Activated T-helper 9 cell treated with anti-CD3 and anti-CD28 coated beads, Interleukin-2, amount 50 U/mL, for 16 hours (primary cell): ENCODE data around the gene BCCIP.

ENCODE experiments used
- DNase-seq: peaks from one replicate; pipeline ENCODE4 v3.0.0-alpha.2; 2020; ENCODE audit warnings: low read depth

The BCCIP gene

GRCh38 chr10:125797994-125798662, 25.2 kb upstream of the BCCIP start:
- no peak for DNase-seq

- DNase-seq: no peak
Measured at GRCh38 chr10:125799451-125800182, 23.7 kb upstream of the BCCIP start.

GRCh38 chr10:125801574-125801973, 21.8 kb upstream of the BCCIP start:
- no peak for DNase-seq

- no peak for DNase-seq
Measured at GRCh38 chr10:125802131-125802530, 21.2 kb upstream of the BCCIP start.

GRCh38 chr10:125802739-125803138, 20.6 kb upstream of the BCCIP start:
- DNase-seq: no peak

- no peak for DNase-seq
Measured at GRCh38 chr10:125808047-125808446, 15.3 kb upstream of the BCCIP start.

GRCh38 chr10:125811251-125811650, 12.1 kb upstream of the BCCIP start:
- no peak for DNase-seq

- no peak for DNase-seq
Measured at GRCh38 chr10:125812128-125812750, 11.1 kb upstream of the BCCIP start.

- DNase-seq: no peak
Measured at GRCh38 chr10:125815764-125816163, 7.6 kb upstream of the BCCIP start.

GRCh38 chr10:125816548-125816947, 6.8 kb upstream of the BCCIP start:
- DNase-seq: no peak

- DNase-seq: no peak
Measured at GRCh38 chr10:125817337-125817946, 5.9 kb upstream of the BCCIP start.

GRCh38 chr10:125820701-125821100, 2.6 kb upstream of the BCCIP start:
- no peak for DNase-seq

GRCh38 chr10:125823663-125824251, 411 bp downstream of the BCCIP start:
- no peak for DNase-seq

GRCh38 chr10:125824736-125825135, 1.4 kb downstream of the BCCIP start:
- DNase-seq: no peak

- DNase-seq: no peak
Measured at GRCh38 chr10:125827133-125827532, 3.8 kb downstream of the BCCIP start.

- DNase-seq: no peak
Measured at GRCh38 chr10:125828311-125828710, 5.0 kb downstream of the BCCIP start.

GRCh38 chr10:125836746-125837145, 13.4 kb downstream of the BCCIP start:
- DNase-seq: no peak

GRCh38 chr10:125838802-125839575, 15.6 kb downstream of the BCCIP start:
- DNase-seq: no peak

GRCh38 chr10:125840406-125840805, 17.1 kb downstream of the BCCIP start:
- no peak for DNase-seq

GRCh38 chr10:125840955-125841354, 17.6 kb downstream of the BCCIP start:
- no peak for DNase-seq

- no peak for DNase-seq
Measured at GRCh38 chr10:125843603-125844329, 20.4 kb downstream of the BCCIP start.
